Measurements from ENCODE around the gene KLHL11. TPM values are rescaled to one million over a fixed set of nuclear protein-coding genes. Genes with fewer than 3 reads are reported as not detected.

KLHL11 gene
- total and polyA plus RNA-seq, 8 donors, result 0.43 to 26.4 (median 3.0) TPM

GRCh38 chr17:41871789-41872188, 6.6 kb upstream of the KLHL11 start:
- Histone ChIP-seq H3K27me3 (no peaks in the 10 kb centered on the region), H3K27ac (no peak overlapping the region), H3K4me1 (no peaks in the 10 kb centered on the region), H3K4me3 (no peak overlapping the region), H3K36me3 (peaks cover 42 to 95% (median 93%) of the 10 kb centered on the region in 4 donors), H3K9me3 (no peaks in the 10 kb centered on the region)
- 94 to 98% (median 96%) methylated on average over 10 of the region's 10 CpGs for WGBS, 5 donors
- TF ChIP-seq POLR2A (IDR thresholded peaks at IDR 0.05), result no peak
- TF ChIP-seq, protein P1, sequence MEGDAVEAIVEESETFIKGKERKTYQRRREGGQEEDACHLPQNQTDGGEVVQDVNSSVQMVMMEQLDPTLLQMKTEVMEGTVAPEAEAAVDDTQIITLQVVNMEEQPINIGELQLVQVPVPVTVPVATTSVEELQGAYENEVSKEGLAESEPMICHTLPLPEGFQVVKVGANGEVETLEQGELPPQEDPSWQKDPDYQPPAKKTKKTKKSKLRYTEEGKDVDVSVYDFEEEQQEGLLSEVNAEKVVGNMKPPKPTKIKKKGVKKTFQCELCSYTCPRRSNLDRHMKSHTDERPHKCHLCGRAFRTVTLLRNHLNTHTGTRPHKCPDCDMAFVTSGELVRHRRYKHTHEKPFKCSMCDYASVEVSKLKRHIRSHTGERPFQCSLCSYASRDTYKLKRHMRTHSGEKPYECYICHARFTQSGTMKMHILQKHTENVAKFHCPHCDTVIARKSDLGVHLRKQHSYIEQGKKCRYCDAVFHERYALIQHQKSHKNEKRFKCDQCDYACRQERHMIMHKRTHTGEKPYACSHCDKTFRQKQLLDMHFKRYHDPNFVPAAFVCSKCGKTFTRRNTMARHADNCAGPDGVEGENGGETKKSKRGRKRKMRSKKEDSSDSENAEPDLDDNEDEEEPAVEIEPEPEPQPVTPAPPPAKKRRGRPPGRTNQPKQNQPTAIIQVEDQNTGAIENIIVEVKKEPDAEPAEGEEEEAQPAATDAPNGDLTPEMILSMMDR (IDR thresholded peaks at IDR 0.05), result no peak
- TF ChIP-seq POLR2AphosphoS5 (IDR thresholded peaks at IDR 0.05), result no peak
- TF ChIP-seq EP300 (IDR thresholded peaks at IDR 0.05), result no peak
- no peak for DNase-seq
- intact Hi-C loops (cut with DNase I; ENCODE audit: low total_unique reads), result no loop called here

- Histone ChIP-seq H3K9me3 (no peaks in the 10 kb centered on the region), H3K4me3 (no peak overlapping the region), H3K27me3 (no peaks in the 10 kb centered on the region), H3K27ac (no peak overlapping the region), H3K4me1 (peaks cover 0 to under 1% (median under 1%) of the 10 kb centered on the region in 4 donors), H3K36me3 (peaks cover 41 to 89% (median 87%) of the 10 kb centered on the region in 4 donors)
- DNase-seq, result no peak
- 72 to 87% (median 79%) methylated on average over 7 of the region's 7 CpGs for WGBS, 5 donors
- intact Hi-C loops (cut with DNase I; ENCODE audit: low total_unique reads), result no loop called here
- TF ChIP-seq POLR2AphosphoS5 (IDR thresholded peaks at IDR 0.05) (no peak), EP300 (IDR thresholded peaks at IDR 0.05) (no peak)
- TF ChIP-seq, protein P1 (IDR thresholded peaks at IDR 0.05), result no peak
These were observed 5.4 kb upstream of the KLHL11 start for GRCh38 chr17:41870627-41871026.

GRCh38 chr17:41870097-41870496, 4.9 kb upstream of the KLHL11 start:
- peaks cover 0 to 5% (median 2%) of the 10 kb centered on the region in 4 donors for H3K4me1 ChIP-seq
- no peaks in the 10 kb centered on the region for H3K9me3 ChIP-seq
- WGBS, 5 donors, result 82 to 92% (median 88%) methylated on average over 2 of the region's 2 CpGs
- H3K27me3 ChIP-seq, result no peaks in the 10 kb centered on the region
- no peak overlapping the region for H3K4me3 ChIP-seq
- no peak for TF ChIP-seq POLR2A (IDR thresholded peaks at IDR 0.05)
- TF ChIP-seq, protein P1 (IDR thresholded peaks at IDR 0.05), result no peak
- no peak for TF ChIP-seq EP300 (IDR thresholded peaks at IDR 0.05)
- no peak for TF ChIP-seq POLR2AphosphoS5 (IDR thresholded peaks at IDR 0.05)
- no peak overlapping the region for H3K27ac ChIP-seq
- peaks cover 41 to 88% (median 85%) of the 10 kb centered on the region in 4 donors for H3K36me3 ChIP-seq
- intact Hi-C loops (cut with DNase I; ENCODE audit: low total_unique reads), result no loop called here
- no peak for DNase-seq

DNA sequence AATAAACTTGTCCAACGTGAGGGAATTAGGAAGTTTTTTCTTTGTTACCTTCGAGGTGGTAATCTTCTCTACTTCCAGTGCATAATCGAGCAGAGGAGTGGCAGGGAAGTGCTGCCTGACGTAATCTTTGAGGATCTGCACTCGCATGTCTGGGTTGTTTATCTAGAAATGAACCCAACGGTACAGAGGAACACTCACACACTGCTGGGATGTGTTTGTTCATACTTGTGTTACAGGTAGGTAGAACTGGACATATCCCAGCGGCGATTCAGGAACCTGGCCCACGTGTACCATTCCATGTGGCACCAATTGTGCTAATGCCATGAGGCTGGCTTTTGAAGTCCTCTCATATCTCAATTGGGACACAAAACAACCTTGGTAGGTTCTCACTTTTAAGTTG, 4.2 kb upstream of the KLHL11 start:
- no peak overlapping the region for H3K4me3 ChIP-seq
- peaks cover 0 to 6% (median 4%) of the 10 kb centered on the region in 4 donors for H3K4me1 ChIP-seq
- intact Hi-C loops (cut with DNase I; ENCODE audit: low total_unique reads), result no loop called here
- no peak overlapping the region for H3K27ac ChIP-seq
- 41 to 59% (median 48%) methylated on average over 9 of the region's 9 CpGs for WGBS, 5 donors
- TF ChIP-seq, protein P1 (IDR thresholded peaks at IDR 0.05), result no peak
- TF ChIP-seq POLR2A (IDR thresholded peaks at IDR 0.05) (no peak), EP300 (IDR thresholded peaks at IDR 0.05) (no peak), POLR2AphosphoS5 (IDR thresholded peaks at IDR 0.05) (no peak)
- H3K9me3 ChIP-seq, result no peaks in the 10 kb centered on the region
- H3K36me3 ChIP-seq, result peaks cover 41 to 81% (median 78%) of the 10 kb centered on the region in 4 donors
- H3K27me3 ChIP-seq, result no peaks in the 10 kb centered on the region
- no peak for DNase-seq
